ENCODE data around the gene RCBTB2. TPM values are rescaled to one million over a fixed set of nuclear protein-coding genes. Genes with fewer than 3 reads are reported as not detected.
A peak's percentile ranks its signal among the peaks of the same experiment; 100 is the strongest.

Gene RCBTB2
- total RNA-seq, 1 experiment from 2014 or later = 11.7 TPM

DNA sequence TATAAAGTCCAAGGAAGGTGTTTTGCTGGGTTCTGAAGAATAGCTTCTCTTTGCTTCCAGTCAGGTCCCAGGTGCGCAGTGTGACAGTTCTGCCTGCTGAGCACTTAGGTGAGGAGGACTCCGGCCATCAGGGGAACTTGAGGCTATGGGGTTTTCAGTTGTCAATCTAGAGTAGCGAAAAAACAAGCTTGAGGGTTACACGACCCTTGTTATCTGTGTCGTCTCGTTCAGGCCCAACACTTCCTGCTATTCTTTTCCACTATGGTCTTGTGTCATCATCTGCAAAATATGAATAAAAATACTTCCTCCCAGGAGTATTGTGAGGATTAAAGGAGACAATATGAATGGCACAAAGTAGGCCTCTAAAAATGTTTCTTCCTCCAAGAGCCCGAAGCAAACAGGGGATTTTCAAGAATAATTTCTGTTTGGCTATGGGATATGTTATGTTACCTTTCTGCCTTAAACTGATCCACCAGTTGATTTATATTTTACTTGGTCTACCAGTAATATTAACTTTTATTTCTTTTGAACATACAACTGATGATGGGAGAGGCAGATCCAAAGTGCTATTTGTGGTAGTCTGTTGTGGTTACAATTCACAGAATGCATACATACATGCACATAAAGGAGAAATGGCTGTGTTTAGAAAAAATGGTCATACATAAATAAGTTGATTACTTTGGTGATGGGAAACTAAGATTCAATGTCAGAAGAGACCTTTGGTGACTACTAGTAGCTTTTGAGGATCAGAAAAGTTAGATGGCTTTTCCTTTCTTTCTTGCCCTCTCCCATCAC, 40.5 kb upstream of the RCBTB2 start:
- no peak overlapping the region for H2BK12ac ChIP-seq (ENCODE audit: insufficient read length, low read depth, low read length)
- no peak overlapping the region for H3K4me2 ChIP-seq (ENCODE audit: insufficient read depth, insufficient read length, low read length)
- WGBS (ENCODE audit: extremely low coverage, insufficient read length, low lambda C conversion rate) = no CpG with 5 or more reads among the region's 7 CpGs
- H4K20me1 ChIP-seq (ENCODE audit: control insufficient read depth, insufficient read depth, insufficient read length) = no peaks in the 10 kb centered on the region
- no peak overlapping the region for H2AFZ ChIP-seq (ENCODE audit: low read length)
- no peak overlapping the region for H3K14ac ChIP-seq (ENCODE audit: insufficient read depth, low read length)
- no peaks in the 10 kb centered on the region for H3K79me2 ChIP-seq (ENCODE audit: insufficient read depth, low read length)
- no peak overlapping the region for H3T11ph ChIP-seq (ENCODE audit: low read length)
- H3K18ac ChIP-seq (ENCODE audit: insufficient read length, low read depth, low read length) = no peak overlapping the region
- no peak overlapping the region for H2BK120ac ChIP-seq (ENCODE audit: low read depth, low read length, poor library complexity, severe bottlenecking)
- no peak overlapping the region for H2BK5ac ChIP-seq (ENCODE audit: insufficient read length, low read length)
- no peak overlapping the region for H2AK5ac ChIP-seq (ENCODE audit: insufficient read length, low read length)
- H3K56ac ChIP-seq (ENCODE audit: insufficient read length, low read depth, low read length) = no peak overlapping the region
- no peaks in the 10 kb centered on the region for H3K9me3 ChIP-seq (ENCODE audit: control insufficient read depth, low read depth, low read length)
- H3K23ac ChIP-seq (ENCODE audit: insufficient read length, low read depth, low read length) = no peak overlapping the region
- no peak overlapping the region for H4K8ac ChIP-seq (replicated peaks; ENCODE audit: insufficient read length, low read depth, low read length)
- no peak overlapping the region for H3K27ac ChIP-seq (ENCODE audit: insufficient read length, low read depth, low read length)
- H3K79me1 ChIP-seq (ENCODE audit: insufficient read depth, low read depth, low read length, poor library complexity, severe bottlenecking) = no peaks in the 10 kb centered on the region
- no peak overlapping the region for H3K9ac ChIP-seq (ENCODE audit: extremely low read depth, insufficient read length, low read length)
- H3K23me2 ChIP-seq (ENCODE audit: insufficient read length, low read depth, low read length, poor library complexity, severe bottlenecking) = no peaks in the 10 kb centered on the region
- no peak overlapping the region for H4K91ac ChIP-seq (ENCODE audit: insufficient read length, low read depth, low read length)
- H2BK15ac ChIP-seq (ENCODE audit: low read depth, low read length) = no peak overlapping the region
- H3K36me3 Mint-ChIP-seq (ENCODE audit: insufficient read depth in 1 of 3, low read depth in 3 of 3) = no peaks in the 10 kb centered on the region
- H3K27ac Mint-ChIP-seq = peak overlapping the region in 1 of 3 experiments; percentile 86; a peak in 1 of 7 replicates
- H3K4me1 ChIP-seq (ENCODE audit: insufficient read depth, low read length) = no peaks in the 10 kb centered on the region
- H3K9me3 Mint-ChIP-seq = no peaks in the 10 kb centered on the region
- no peak for DNase-seq
- TF ChIP-seq, protein P1, sequence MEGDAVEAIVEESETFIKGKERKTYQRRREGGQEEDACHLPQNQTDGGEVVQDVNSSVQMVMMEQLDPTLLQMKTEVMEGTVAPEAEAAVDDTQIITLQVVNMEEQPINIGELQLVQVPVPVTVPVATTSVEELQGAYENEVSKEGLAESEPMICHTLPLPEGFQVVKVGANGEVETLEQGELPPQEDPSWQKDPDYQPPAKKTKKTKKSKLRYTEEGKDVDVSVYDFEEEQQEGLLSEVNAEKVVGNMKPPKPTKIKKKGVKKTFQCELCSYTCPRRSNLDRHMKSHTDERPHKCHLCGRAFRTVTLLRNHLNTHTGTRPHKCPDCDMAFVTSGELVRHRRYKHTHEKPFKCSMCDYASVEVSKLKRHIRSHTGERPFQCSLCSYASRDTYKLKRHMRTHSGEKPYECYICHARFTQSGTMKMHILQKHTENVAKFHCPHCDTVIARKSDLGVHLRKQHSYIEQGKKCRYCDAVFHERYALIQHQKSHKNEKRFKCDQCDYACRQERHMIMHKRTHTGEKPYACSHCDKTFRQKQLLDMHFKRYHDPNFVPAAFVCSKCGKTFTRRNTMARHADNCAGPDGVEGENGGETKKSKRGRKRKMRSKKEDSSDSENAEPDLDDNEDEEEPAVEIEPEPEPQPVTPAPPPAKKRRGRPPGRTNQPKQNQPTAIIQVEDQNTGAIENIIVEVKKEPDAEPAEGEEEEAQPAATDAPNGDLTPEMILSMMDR (conservative IDR thresholded peaks at IDR 0.05) = no peak
- no peak overlapping the region for H4K5ac ChIP-seq (ENCODE audit: insufficient read length, low read depth, low read length)
- no peak overlapping the region for H2BK20ac ChIP-seq (ENCODE audit: low read depth, low read length, poor library complexity, severe bottlenecking)
- no peaks in the 10 kb centered on the region for H3K27me3 ChIP-seq (ENCODE audit: insufficient read depth, low read length)
- no peak overlapping the region for H3K4me3 Mint-ChIP-seq
- no peak overlapping the region for H3K4ac ChIP-seq (ENCODE audit: low read depth, low read length)
- peaks cover 3 to 6% of the 10 kb centered on the region in 2 experiments for H3K4me1 Mint-ChIP-seq
- H3K27me3 Mint-ChIP-seq (ENCODE audit: low read depth) = no peaks in the 10 kb centered on the region; the same call in 1 of the 2 replicates

All from H9 (cell line).